ENCODE results near the gene SMTN.

SMTN gene

DNA sequence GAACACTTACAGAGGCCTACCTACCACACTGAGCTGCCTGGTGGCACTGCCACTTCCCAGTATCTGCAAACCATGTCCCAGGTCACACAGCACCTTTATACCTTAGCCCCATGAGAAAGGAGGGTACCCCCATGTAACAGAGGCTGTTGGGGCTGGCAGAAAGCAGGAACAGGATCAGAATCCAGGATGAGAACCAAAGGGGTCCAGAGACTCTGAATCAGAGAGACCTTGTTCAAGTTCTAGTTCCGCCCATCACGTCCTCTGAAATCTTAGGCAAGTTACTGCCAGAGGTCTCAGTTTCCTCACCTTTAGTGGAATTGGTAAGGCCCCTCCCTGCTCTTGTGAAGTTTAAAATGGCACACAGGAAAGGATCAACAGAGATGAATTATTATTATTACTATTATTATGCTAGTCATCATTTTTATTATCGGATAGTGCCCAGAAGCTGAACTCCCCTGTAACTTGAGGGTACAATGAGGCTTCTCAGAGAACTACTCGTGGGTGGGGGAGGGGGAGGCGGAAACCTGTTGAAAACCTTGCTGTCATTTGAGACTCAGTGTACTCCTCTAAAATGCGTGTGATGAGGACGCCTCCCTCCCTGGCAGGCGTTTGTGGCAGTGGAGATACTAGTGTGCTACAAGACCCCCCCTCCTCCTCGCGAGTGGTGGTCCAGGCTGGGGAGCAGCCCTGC lies 17.0 kb downstream of the SMTN start:
- DNase-seq, result no peak
- H3K36me3 ChIP-seq, result peaks cover 49% of the 10 kb centered on the region
- no peaks in the 10 kb centered on the region for H3K27me3 ChIP-seq (ENCODE audit: insufficient read depth, low read depth, severe bottlenecking)
- TF ChIP-seq, protein P1, sequence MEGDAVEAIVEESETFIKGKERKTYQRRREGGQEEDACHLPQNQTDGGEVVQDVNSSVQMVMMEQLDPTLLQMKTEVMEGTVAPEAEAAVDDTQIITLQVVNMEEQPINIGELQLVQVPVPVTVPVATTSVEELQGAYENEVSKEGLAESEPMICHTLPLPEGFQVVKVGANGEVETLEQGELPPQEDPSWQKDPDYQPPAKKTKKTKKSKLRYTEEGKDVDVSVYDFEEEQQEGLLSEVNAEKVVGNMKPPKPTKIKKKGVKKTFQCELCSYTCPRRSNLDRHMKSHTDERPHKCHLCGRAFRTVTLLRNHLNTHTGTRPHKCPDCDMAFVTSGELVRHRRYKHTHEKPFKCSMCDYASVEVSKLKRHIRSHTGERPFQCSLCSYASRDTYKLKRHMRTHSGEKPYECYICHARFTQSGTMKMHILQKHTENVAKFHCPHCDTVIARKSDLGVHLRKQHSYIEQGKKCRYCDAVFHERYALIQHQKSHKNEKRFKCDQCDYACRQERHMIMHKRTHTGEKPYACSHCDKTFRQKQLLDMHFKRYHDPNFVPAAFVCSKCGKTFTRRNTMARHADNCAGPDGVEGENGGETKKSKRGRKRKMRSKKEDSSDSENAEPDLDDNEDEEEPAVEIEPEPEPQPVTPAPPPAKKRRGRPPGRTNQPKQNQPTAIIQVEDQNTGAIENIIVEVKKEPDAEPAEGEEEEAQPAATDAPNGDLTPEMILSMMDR (IDR thresholded peaks at IDR 0.05; ENCODE audit: low read depth, low read length), result no peak
- H3K27ac ChIP-seq, result no peak overlapping the region
- H3K9me3 ChIP-seq (ENCODE audit: severe bottlenecking), result no peaks in the 10 kb centered on the region
- no peak overlapping the region for H3K4me3 ChIP-seq (ENCODE audit: low read depth, low read length)

DNA sequence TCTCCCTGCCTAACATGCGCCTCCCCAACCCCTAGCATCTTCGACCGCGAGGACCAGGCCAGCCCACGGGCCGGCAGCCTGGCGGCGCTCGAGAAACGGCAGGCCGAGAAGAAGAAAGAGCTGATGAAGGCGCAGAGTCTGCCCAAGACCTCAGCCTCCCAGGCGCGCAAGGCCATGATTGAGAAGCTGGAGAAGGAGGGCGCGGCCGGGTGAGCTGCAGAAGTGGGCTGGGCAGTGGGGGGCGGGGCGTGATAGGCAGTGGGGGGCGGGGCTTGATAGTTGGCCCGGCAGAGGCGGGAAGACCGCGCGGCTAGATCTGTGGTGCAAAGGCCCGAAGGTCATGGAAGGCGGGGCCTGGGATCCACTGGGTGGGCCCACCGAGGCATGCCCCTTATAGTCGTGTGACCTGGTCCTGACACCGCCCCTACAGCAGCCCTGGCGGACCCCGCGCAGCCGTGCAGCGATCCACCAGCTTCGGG lies 17.6 kb downstream of the SMTN start:
- no peak for DNase-seq
- Histone ChIP-seq H3K27me3 (ENCODE audit: insufficient read depth, low read depth, severe bottlenecking) (no peaks in the 10 kb centered on the region), H3K9me3 (ENCODE audit: severe bottlenecking) (no peaks in the 10 kb centered on the region), H3K4me3 (ENCODE audit: low read depth, low read length) (no peak overlapping the region), H3K36me3 (peaks cover 49% of the 10 kb centered on the region), H3K27ac (no peak overlapping the region)
- TF ChIP-seq, protein P1 (IDR thresholded peaks at IDR 0.05; ENCODE audit: low read depth, low read length), result no peak

DNA sequence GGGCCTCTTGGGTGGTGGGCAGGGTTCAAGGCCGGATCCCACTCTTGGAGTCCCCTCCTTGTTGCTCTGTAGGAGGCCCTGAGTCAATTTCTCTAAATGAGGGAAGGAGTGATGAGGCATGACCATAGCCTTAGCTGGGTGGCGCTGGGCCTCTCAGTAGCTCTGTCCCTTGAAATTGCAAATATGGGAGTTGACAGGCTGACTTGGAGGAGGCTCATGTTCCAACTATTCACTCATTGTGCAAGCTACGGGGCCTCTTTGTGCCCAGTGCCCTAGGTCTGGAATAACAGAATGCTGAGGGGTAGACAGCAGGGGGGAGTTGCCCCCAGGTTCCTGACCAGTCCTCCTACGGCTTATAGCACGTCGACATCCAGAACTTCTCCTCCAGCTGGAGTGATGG lies 18.3 kb downstream of the SMTN start:
- Histone ChIP-seq H3K4me3 (ENCODE audit: low read depth, low read length) (no peak overlapping the region), H3K36me3 (peaks cover 49% of the 10 kb centered on the region), H3K27ac (no peak overlapping the region)

GRCh38 chr22:31099841-31100761 lies 19.0 kb downstream of the SMTN start:
- TF ChIP-seq, protein P1 (IDR thresholded peaks at IDR 0.05; ENCODE audit: low read depth, low read length), result no peak
- no peak overlapping the region for H3K4me3 ChIP-seq (ENCODE audit: low read depth, low read length)
- no peaks in the 10 kb centered on the region for H3K27me3 ChIP-seq (ENCODE audit: insufficient read depth, low read depth, severe bottlenecking)
- H3K36me3 ChIP-seq, result peaks cover 44% of the 10 kb centered on the region
- no peak for DNase-seq
- H3K27ac ChIP-seq, result no peak overlapping the region
- no peaks in the 10 kb centered on the region for H3K9me3 ChIP-seq (ENCODE audit: severe bottlenecking)

More for the DNA sequence above, 18.3 kb downstream of the SMTN start:
- no peak for DNase-seq
- Histone ChIP-seq H3K9me3 (ENCODE audit: severe bottlenecking) (no peaks in the 10 kb centered on the region), H3K27me3 (ENCODE audit: insufficient read depth, low read depth, severe bottlenecking) (no peaks in the 10 kb centered on the region)
- TF ChIP-seq, protein P1 (IDR thresholded peaks at IDR 0.05; ENCODE audit: low read depth, low read length), result no peak

DNA sequence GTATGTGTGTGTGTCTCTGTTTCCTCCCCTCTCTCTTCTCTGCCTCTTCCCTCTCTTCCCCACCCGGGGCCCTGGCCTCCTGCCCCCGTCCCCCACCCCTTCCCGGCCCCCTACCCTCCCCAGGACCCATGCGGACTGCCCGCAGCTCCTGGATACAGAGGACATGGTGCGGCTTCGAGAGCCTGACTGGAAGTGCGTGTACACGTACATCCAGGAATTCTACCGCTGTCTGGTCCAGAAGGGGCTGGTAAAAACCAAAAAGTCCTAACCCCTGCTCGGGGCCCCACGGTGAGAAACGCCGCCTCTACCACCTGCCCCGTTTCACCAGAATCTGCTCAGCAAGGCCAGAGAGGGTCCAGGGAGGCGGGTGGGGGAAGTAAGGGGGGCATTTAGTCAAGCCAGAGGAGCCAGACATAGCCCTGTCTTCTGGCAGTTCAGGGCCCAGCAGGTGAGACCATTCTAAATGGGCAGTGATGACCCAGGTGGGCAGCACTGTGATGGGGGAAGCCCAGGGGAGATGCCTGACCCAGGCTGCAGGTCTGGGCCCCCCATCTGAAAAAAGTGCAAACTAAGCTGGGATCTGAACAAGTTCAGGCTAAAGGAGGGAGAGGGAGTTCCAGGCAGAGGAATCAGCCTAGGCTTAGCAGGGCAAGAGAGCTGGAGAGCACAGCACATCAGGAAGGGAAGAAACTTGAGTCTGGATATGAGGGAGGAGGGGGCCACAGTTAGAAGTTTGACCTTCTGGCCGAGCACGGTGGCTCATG lies 19.8 kb downstream of the SMTN start:
- Histone ChIP-seq H3K9me3 (ENCODE audit: severe bottlenecking) (no peaks in the 10 kb centered on the region), H3K4me3 (ENCODE audit: low read depth, low read length) (no peak overlapping the region), H3K36me3 (peaks cover 35% of the 10 kb centered on the region), H3K27me3 (ENCODE audit: insufficient read depth, low read depth, severe bottlenecking) (no peaks in the 10 kb centered on the region), H3K27ac (no peak overlapping the region)
- DNase-seq, result no peak
- TF ChIP-seq, protein P1 (IDR thresholded peaks at IDR 0.05; ENCODE audit: low read depth, low read length), result no peak
